GM12875 (cell line): Measurements from ENCODE around the gene DNMT3A.

Source experiments
- H3K4me3 ChIP-seq: one replicate; pipeline ENCODE4 v1.5.1; 2011; ENCODE audit warnings: low read depth, low read length, control low read depth
- TF ChIP-seq, protein P1 (sequence below): IDR thresholded peaks from 2 replicates; pipeline ENCODE4 v1.5.1; 2011; ENCODE audit warnings: low read depth, mild to moderate bottlenecking, control low read depth, inconsistent platforms, low read length, moderate library complexity, borderline replicate concordance; ENCODE audit not compliant: insufficient read depth

Gene DNMT3A

DNA sequence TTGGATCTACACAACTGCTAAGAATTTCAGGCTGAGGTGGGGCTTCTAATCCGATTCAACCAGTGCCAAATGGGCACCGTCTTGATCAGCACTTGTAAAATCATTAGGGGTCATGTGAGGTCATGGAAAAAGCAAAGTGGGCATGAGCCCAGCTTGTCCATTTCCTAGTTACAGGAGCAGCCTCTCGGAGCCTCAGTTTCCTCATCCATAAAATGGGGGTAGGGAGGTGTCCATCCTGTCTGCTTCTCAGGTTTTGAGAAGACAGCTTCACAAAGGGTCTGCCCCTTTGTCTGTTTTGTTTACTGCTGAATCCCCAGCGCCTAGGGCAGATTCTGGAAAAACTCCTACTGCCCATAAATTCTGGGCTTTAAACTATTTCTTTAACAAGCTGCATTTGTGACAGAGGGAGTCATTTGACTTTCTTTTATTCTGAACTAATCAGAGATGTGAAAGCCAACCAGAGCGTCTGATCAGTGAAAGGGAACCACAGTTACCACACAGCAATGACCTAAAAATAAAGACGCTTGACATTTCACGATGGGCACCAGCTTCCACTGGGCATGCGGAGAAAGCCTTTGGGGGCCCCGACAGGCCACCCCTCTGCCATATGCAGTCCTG is 38.9 kb downstream of the DNMT3A start:
- TF ChIP-seq, protein P1, sequence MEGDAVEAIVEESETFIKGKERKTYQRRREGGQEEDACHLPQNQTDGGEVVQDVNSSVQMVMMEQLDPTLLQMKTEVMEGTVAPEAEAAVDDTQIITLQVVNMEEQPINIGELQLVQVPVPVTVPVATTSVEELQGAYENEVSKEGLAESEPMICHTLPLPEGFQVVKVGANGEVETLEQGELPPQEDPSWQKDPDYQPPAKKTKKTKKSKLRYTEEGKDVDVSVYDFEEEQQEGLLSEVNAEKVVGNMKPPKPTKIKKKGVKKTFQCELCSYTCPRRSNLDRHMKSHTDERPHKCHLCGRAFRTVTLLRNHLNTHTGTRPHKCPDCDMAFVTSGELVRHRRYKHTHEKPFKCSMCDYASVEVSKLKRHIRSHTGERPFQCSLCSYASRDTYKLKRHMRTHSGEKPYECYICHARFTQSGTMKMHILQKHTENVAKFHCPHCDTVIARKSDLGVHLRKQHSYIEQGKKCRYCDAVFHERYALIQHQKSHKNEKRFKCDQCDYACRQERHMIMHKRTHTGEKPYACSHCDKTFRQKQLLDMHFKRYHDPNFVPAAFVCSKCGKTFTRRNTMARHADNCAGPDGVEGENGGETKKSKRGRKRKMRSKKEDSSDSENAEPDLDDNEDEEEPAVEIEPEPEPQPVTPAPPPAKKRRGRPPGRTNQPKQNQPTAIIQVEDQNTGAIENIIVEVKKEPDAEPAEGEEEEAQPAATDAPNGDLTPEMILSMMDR = no peak
- no peak overlapping the region for H3K4me3 ChIP-seq

DNA sequence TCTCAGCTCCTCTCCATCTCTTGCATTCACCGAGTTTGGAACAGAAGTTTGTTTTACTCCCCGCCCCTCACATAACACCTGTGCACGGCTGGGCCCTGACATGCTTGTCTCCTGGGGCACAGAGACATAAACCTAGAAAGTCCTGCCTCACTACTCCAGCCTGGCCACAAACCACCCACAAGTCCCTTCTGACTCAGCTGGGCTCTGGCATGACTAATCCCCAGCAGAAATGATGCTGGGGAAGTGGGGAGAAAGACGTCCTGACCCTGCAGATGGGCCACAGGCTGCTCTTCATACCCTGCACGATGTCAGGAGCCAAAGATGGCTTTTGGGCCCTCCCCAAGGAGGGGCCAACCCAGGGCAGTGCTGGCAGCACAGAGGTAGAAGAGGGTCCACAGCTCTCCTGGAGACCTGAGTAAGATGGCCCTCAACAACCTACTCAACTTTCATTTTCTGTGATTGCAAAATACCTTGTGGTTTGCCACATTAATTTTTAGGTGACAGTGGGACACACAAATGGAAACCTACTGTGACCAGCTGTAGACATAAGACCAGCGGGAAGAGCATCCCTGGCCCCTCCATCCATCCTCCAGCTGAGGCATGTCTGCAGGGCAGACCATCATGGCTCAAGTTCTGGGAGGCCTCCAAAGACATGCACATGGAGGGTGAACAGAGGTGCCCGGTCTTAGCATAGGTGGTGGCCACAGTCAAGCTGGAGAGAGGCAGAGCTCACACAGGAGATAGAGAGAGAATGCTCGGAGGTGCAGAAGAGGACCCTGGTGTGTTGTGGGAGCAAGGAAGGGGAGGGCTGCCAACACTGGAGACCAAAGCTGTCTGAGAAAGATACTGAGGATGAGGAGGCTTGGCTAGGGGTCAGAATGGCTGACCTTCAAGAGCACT is 40.0 kb downstream of the DNMT3A start:
- TF ChIP-seq, protein P1 = no peak
- no peak overlapping the region for H3K4me3 ChIP-seq

DNA sequence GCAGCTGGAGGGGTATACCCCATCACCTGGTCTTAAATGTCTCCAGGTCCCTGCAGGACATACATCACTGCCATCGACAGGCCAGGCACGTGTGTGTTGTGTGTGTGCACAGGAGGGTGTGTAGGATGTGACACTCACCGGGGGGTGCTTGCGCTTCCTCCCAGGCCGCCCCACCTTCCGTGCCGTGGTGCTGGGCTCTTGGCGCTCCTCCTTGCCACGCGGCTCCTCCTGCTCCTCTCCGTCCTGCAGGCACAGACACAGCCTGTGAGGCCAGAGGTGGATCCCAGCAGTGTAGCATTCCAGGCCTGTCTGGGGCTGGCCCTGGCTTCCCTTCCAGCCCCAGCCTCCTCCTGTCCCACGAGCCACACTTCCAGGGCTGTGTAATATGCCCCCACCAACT is 41.7 kb downstream of the DNMT3A start:
- H3K4me3 ChIP-seq = no peak overlapping the region
- TF ChIP-seq, protein P1 = no peak

DNA sequence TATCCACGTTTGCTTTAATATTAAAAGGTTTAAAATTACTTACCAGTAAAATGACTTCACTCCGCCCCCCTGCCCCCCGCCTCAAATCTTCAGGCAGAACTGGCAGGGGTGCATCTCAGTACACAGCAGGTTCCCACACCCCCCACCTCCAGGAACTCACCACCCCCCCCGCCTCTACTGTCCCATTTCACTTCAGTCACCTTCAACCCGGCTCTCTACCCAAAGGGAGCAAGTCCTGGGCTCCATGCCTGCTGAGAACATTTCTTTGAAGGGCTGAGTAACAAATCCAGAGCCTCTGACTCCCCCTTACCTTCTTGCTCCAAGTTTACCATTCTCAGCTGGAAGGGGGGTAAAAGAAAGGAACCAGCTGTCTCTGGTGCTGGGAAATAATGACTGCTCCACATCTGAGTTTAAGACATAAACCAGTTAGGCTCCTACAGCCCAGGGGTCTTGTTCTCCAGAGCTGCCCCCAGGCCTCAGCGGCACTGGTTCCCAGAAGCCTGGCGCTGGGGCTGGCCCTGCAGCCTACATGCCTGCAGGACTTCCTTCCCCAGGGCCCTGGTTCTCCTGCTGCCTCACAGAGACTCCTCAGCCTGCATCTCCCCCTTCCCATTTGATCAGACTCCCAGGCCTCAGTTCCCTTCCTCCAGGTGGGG is 42.8 kb downstream of the DNMT3A start:
- TF ChIP-seq, protein P1 = no peak
- no peak overlapping the region for H3K4me3 ChIP-seq

DNA sequence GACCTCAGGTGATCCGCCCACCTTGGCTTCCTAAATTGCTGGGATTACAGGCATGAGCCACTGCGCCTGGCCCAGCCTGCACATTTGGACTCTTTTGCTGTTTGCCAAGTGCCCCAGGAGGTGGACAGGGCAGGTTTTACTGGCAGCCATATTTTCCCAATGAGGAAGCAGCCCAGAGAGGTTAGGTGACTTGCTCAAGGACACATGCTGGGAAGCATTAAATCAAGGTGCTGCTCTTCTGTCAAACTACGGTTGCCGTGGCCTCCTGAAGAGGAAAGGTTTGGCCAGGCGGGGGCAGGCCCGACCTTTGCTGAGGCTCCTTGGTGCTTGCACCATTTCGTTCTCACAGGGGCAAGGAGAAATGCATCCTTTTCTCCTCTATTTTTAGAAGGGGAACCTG is 44.0 kb downstream of the DNMT3A start:
- TF ChIP-seq, protein P1 = peak; percentile 35; the same call in 1 of the 2 replicates
- H3K4me3 ChIP-seq = no peak overlapping the region

DNA sequence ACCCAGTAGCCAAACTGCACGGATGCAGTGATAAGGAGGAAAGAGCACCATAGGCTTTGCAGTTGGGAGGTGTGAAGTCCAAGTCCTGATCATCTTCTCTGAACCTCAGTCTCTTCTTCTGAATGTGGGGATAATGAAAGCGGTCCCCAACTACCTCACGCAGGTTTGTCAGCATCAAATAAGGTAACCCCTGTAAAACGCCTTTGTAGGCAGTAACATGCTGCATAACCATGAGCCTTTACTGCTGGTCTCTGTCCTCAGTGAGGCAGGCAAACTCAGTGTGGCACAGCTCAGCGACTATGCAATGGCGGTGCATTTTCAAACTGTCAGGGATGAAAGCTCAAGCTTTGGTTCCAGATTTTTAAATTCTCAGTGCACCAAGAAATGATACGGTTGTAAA is 46.1 kb downstream of the DNMT3A start:
- TF ChIP-seq, protein P1 = no peak
- no peak overlapping the region for H3K4me3 ChIP-seq
